ENCODE data around the gene LYL1. TPM values are rescaled to one million over a fixed set of nuclear protein-coding genes. Genes with fewer than 3 reads are reported as not detected.

Gene LYL1
- total and polyA plus RNA-seq, 2 of the 13 experiments (the other 11 are each of a cell fraction or from before 2014, with no cell fraction given): 0.75 to 0.92 TPM

DNA sequence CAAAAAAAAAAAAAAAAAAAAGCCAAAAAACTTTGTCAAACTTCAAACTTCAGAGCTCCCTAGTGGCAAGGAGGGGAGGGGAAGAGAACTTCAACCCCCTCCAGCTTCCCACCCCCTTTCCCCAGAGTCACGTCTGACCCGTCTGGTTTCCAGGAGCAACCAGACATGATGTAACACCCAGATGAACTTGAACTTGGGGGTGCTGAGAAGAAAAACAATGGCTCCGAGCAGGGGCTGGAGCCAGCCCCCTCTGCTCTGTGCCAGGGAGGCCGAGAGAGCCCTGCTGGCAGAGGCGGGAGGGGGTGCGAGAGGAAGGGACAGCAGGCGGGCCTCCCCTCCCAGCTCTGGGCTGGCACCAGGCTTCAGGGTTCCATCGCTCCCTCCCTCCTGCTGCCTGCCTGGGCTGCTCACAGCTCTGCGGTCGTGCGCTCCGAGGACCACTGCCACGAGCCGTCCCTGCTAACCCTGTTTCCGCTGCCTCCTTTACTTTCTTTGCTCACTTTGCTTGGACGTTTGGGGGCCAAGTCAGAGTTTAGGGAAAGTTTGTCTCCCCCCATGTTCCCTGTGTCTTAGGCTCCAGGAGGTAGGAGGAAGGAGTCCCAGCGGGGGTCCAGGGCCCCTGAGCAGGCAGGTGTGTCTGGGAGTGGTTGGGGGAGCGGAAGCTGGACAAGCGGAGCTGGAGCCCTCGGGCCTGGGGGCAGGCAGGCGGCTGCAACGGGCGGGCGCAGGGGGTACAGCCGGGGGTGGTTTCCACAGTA, 11.1 kb downstream of the LYL1 start:
- FAIRE-seq (no peak), DNase-seq (ENCODE audit: low spot score) (no peak), ATAC-seq (no peak)
- Histone ChIP-seq H3K4me3 (replicated peaks in 1 of 3; ENCODE audit: insufficient read depth in 1 of 3, low read depth in 2 of 3, low read length in 3 of 3) (no peak overlapping the region), H3K4me2 (ENCODE audit: low read depth, low read length) (no peak overlapping the region), H3K27ac (ENCODE audit: extremely low read length, insufficient read depth, low read length) (no peak overlapping the region), H3K9ac (ENCODE audit: insufficient read depth, low read depth, low read length) (no peak overlapping the region), H3K4me1 (ENCODE audit: insufficient read depth, low read length) (peaks cover 44% of the 10 kb centered on the region), H3K79me2 (ENCODE audit: insufficient read depth, low read length) (no peaks in the 10 kb centered on the region), H2AFZ (ENCODE audit: low read length) (no peak overlapping the region), H3K9me3 (ENCODE audit: low read length) (no peaks in the 10 kb centered on the region), H3K36me3 (replicated peaks in 1 of 2; ENCODE audit: control insufficient read depth in 1 of 2, insufficient read depth in 2 of 2, low read length in 2 of 2) (peaks cover 3 to 7% of the 10 kb centered on the region in 2 experiments; a peak in 3 of 5 replicates), H3K27me3 (ENCODE audit: control insufficient read depth in 1 of 2, insufficient read depth in 2 of 2, low read length in 2 of 2) (no peaks in the 10 kb centered on the region), H4K20me1 (ENCODE audit: insufficient read depth, low read length) (no peaks in the 10 kb centered on the region; the same call in 1 of the 2 replicates)
- in situ Hi-C loops (cut with HindIII; ENCODE audit: extremely low pct_ligation_motif_present, low pct_unique_long_range_greater_than_20kb): loop anchor here (5.0 kb wide), 2 partner anchors 59 to 114 kb away; no protein-coding TSS in a partner anchor
- ChIA-PET POLR2A (interaction anchor here (0.5 to 0.7 kb wide), 2 partner anchors 16 to 106 kb away, joined by 3 read pairs; no protein-coding TSS in a partner anchor), CTCF (ENCODE audit: low intra/inter-chr PET ratio, low total read pairs) (no interaction called here)
- 88% methylated on average over 20 of the region's 25 CpGs for WGBS (ENCODE audit: low lambda C conversion rate)
- BruUV-seq (replicated peaks): no TSS peak
- intact Hi-C loops (cut with micrococcal nuclease; ENCODE audit: unreplicated experiment): no loop called here
- TF ChIP-seq RARA (CRISPR knock-in tag; IDR thresholded peaks at IDR 0.05) (0 out of 2 replicates have a peak, but pooled peaks have one; percentile 13), SKI (IDR thresholded peaks at IDR 0.05; ENCODE audit: partially characterized antibody) (peak; percentile 51), SP1 (IDR thresholded peaks at IDR 0.05) (no peak), SP1 (CRISPR knock-in tag; IDR thresholded peaks at IDR 0.05) (no peak), ZNF761 (CRISPR knock-in tag; conservative IDR thresholded peaks at IDR 0.05) (no peak), NCOR1 (IDR thresholded peaks at IDR 0.05; ENCODE audit: borderline replicate concordance, low read length) (peak; percentile 74; the same call in 1 of the 2 replicates)
- TF ChIP-seq, protein P1, sequence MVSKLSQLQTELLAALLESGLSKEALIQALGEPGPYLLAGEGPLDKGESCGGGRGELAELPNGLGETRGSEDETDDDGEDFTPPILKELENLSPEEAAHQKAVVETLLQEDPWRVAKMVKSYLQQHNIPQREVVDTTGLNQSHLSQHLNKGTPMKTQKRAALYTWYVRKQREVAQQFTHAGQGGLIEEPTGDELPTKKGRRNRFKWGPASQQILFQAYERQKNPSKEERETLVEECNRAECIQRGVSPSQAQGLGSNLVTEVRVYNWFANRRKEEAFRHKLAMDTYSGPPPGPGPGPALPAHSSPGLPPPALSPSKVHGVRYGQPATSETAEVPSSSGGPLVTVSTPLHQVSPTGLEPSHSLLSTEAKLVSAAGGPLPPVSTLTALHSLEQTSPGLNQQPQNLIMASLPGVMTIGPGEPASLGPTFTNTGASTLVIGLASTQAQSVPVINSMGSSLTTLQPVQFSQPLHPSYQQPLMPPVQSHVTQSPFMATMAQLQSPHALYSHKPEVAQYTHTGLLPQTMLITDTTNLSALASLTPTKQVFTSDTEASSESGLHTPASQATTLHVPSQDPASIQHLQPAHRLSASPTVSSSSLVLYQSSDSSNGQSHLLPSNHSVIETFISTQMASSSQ (IDR thresholded peaks at IDR 0.05; ENCODE audit: low read depth): no peak
- TF ChIP-seq, protein P1 (CRISPR knock-in tag; IDR thresholded peaks at IDR 0.05; ENCODE audit: borderline replicate concordance): no peak
- TF ChIP-seq, protein P2, sequence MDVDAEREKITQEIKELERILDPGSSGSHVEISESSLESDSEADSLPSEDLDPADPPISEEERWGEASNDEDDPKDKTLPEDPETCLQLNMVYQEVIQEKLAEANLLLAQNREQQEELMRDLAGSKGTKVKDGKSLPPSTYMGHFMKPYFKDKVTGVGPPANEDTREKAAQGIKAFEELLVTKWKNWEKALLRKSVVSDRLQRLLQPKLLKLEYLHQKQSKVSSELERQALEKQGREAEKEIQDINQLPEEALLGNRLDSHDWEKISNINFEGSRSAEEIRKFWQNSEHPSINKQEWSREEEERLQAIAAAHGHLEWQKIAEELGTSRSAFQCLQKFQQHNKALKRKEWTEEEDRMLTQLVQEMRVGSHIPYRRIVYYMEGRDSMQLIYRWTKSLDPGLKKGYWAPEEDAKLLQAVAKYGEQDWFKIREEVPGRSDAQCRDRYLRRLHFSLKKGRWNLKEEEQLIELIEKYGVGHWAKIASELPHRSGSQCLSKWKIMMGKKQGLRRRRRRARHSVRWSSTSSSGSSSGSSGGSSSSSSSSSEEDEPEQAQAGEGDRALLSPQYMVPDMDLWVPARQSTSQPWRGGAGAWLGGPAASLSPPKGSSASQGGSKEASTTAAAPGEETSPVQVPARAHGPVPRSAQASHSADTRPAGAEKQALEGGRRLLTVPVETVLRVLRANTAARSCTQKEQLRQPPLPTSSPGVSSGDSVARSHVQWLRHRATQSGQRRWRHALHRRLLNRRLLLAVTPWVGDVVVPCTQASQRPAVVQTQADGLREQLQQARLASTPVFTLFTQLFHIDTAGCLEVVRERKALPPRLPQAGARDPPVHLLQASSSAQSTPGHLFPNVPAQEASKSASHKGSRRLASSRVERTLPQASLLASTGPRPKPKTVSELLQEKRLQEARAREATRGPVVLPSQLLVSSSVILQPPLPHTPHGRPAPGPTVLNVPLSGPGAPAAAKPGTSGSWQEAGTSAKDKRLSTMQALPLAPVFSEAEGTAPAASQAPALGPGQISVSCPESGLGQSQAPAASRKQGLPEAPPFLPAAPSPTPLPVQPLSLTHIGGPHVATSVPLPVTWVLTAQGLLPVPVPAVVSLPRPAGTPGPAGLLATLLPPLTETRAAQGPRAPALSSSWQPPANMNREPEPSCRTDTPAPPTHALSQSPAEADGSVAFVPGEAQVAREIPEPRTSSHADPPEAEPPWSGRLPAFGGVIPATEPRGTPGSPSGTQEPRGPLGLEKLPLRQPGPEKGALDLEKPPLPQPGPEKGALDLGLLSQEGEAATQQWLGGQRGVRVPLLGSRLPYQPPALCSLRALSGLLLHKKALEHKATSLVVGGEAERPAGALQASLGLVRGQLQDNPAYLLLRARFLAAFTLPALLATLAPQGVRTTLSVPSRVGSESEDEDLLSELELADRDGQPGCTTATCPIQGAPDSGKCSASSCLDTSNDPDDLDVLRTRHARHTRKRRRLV (CRISPR knock-in tag; IDR thresholded peaks at IDR 0.05): no peak
- TF ChIP-seq, protein P3, sequence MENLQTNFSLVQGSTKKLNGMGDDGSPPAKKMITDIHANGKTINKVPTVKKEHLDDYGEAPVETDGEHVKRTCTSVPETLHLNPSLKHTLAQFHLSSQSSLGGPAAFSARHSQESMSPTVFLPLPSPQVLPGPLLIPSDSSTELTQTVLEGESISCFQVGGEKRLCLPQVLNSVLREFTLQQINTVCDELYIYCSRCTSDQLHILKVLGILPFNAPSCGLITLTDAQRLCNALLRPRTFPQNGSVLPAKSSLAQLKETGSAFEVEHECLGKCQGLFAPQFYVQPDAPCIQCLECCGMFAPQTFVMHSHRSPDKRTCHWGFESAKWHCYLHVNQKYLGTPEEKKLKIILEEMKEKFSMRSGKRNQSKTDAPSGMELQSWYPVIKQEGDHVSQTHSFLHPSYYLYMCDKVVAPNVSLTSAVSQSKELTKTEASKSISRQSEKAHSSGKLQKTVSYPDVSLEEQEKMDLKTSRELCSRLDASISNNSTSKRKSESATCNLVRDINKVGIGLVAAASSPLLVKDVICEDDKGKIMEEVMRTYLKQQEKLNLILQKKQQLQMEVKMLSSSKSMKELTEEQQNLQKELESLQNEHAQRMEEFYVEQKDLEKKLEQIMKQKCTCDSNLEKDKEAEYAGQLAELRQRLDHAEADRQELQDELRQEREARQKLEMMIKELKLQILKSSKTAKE (CRISPR knock-in tag; IDR thresholded peaks at IDR 0.05; ENCODE audit: borderline replicate concordance): peak; percentile 62
